HCT116 (cell line): Measurements from ENCODE around the gene MIA2.
"Not testable (repeated sequence)": the region's sequence is repeated elsewhere in the genome, so short reads cannot be mapped to it uniquely, and the experiment has no call there.

ENCODE experiments used
- EZH2 ChIP-seq: fragments of 200-600 bp; sonication (generic); IDR thresholded peaks from 2 replicates; pipeline ENCODE4 v1.6.1; 2017; ENCODE audit warnings: antibody characterized with exemption, mixed run types
- POLR2A ChIP-seq: IDR thresholded peaks from 2 replicates; pipeline ENCODE4 v1.7.0; 2011; ENCODE audit warnings: borderline replicate concordance; ENCODE audit not compliant: insufficient read depth, insufficient read length; ENCODE audit errors: extremely low read depth
- SIN3A ChIP-seq: IDR thresholded peaks from 2 replicates; pipeline ENCODE4 v1.6.1; 2012; ENCODE audit warnings: low read depth
- TF ChIP-seq, protein P1 (sequence below), 3 experiments: fragments of 200-600 bp in 1 of 3; sonication (generic) in 1 of 3; IDR thresholded peaks in 2 of 3; conservative IDR thresholded peaks in 1 of 3; 2 replicates each; pipeline ENCODE4 v1.5.1; 2012 to 2017; ENCODE audit warnings: low read depth in 2 of 3, low read length in 2 of 3, antibody characterized with exemption in 1 of 3, borderline replicate concordance in 1 of 3, control low read depth in 1 of 3, mild to moderate bottlenecking in 1 of 3, mixed read lengths in 1 of 3, mixed run types in 1 of 3, moderate library complexity in 1 of 3; ENCODE audit not compliant: insufficient read depth in 1 of 3
- TF ChIP-seq, protein P2 (sequence below): IDR thresholded peaks from 2 replicates; pipeline ENCODE4 v1.6.1; 2012; ENCODE audit warnings: low read depth

DNA sequence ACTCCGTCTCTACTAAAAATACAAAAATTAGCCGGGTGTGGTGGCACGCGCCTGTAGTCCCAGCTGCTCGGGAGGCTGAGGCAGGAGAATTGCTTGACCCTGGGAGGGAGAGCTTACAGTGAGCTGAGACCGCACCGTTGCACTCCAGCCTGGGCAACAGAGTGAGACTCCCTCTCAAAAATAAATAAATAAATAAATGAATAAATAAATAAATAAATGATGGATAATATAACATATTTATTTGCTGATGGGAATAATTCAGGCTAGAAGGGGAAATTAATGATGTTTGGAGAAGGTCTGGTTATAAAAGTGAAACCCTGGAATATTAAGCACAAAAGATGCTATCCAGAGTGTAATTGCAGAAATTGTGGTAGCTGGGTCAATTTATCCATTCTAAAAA is 107.4 kb downstream of the MIA2 start:
- TF ChIP-seq, protein P1, sequence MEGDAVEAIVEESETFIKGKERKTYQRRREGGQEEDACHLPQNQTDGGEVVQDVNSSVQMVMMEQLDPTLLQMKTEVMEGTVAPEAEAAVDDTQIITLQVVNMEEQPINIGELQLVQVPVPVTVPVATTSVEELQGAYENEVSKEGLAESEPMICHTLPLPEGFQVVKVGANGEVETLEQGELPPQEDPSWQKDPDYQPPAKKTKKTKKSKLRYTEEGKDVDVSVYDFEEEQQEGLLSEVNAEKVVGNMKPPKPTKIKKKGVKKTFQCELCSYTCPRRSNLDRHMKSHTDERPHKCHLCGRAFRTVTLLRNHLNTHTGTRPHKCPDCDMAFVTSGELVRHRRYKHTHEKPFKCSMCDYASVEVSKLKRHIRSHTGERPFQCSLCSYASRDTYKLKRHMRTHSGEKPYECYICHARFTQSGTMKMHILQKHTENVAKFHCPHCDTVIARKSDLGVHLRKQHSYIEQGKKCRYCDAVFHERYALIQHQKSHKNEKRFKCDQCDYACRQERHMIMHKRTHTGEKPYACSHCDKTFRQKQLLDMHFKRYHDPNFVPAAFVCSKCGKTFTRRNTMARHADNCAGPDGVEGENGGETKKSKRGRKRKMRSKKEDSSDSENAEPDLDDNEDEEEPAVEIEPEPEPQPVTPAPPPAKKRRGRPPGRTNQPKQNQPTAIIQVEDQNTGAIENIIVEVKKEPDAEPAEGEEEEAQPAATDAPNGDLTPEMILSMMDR (IDR thresholded peaks at IDR 0.05 in 2 of 3, conservative IDR thresholded peaks at IDR 0.05 in 1 of 3; ENCODE audit: borderline replicate concordance in 1 of 3, insufficient read depth in 1 of 3, low read depth in 2 of 3, low read length in 2 of 3) = not testable (repeated sequence)
- TF ChIP-seq, protein P2, sequence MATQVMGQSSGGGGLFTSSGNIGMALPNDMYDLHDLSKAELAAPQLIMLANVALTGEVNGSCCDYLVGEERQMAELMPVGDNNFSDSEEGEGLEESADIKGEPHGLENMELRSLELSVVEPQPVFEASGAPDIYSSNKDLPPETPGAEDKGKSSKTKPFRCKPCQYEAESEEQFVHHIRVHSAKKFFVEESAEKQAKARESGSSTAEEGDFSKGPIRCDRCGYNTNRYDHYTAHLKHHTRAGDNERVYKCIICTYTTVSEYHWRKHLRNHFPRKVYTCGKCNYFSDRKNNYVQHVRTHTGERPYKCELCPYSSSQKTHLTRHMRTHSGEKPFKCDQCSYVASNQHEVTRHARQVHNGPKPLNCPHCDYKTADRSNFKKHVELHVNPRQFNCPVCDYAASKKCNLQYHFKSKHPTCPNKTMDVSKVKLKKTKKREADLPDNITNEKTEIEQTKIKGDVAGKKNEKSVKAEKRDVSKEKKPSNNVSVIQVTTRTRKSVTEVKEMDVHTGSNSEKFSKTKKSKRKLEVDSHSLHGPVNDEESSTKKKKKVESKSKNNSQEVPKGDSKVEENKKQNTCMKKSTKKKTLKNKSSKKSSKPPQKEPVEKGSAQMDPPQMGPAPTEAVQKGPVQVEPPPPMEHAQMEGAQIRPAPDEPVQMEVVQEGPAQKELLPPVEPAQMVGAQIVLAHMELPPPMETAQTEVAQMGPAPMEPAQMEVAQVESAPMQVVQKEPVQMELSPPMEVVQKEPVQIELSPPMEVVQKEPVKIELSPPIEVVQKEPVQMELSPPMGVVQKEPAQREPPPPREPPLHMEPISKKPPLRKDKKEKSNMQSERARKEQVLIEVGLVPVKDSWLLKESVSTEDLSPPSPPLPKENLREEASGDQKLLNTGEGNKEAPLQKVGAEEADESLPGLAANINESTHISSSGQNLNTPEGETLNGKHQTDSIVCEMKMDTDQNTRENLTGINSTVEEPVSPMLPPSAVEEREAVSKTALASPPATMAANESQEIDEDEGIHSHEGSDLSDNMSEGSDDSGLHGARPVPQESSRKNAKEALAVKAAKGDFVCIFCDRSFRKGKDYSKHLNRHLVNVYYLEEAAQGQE = not testable (repeated sequence)
- TF ChIP-seq EZH2, SIN3A, POLR2A: not testable (repeated sequence)
